C1 segment of cervical spinal cord (tissue), 14 donors: ENCODE data around the gene OR4D10.

Source experiments
- DNase-seq, 14 donors: peaks; one replicate each; lab custom pipeline; 2025; lab: John Stamatoyannopoulos, UW

Gene OR4D10

GRCh38 chr11:59523541-59523940, 50.4 kb downstream of the OR4D10 start:
- DNase-seq: no peak

GRCh38 chr11:59528711-59529110, 55.6 kb downstream of the OR4D10 start:
- DNase-seq: no peak
